SK-N-MC (cell line): Measurements from ENCODE around the gene TTC21B.
A peak's percentile ranks its signal among the peaks of the same experiment; 100 is the strongest.

Experiments
- DNase-seq: peaks from one replicate; pipeline ENCODE4 v3.0.0-alpha.2; 2011; ENCODE audit warnings: low read depth, low spot score
- H3K27ac ChIP-seq: fragments of 200-600 bp; sonication (generic); 2 replicates; pipeline ENCODE4 v1.5.1; 2016; ENCODE audit warnings: mixed run types
- H3K36me3 ChIP-seq: fragments of 200-600 bp; sonication (generic); 2 replicates; pipeline ENCODE4 v1.6.1; 2017; ENCODE audit warnings: antibody characterized with exemption, low read length, mixed read lengths; ENCODE audit not compliant: insufficient read depth
- H3K4me3 ChIP-seq: fragments of 200-600 bp; sonication (generic); 2 replicates; pipeline ENCODE4 v1.5.1; 2016
- H3K9ac ChIP-seq: fragments of 200-600 bp; sonication (generic); 2 replicates; pipeline ENCODE4 v1.8.0; 2017; ENCODE audit warnings: mixed run types, mixed read lengths; ENCODE audit not compliant: insufficient read length
- H3K9me3 ChIP-seq: fragments of 200-600 bp; sonication (generic); 2 replicates; pipeline ENCODE4 v1.6.1; 2017; ENCODE audit warnings: low read depth, mild to moderate bottlenecking, antibody characterized with exemption, low read length, moderate library complexity, mixed read lengths
- EZH2 ChIP-seq: fragments of 200-600 bp; sonication (generic); IDR thresholded peaks from one replicate; pipeline ENCODE4 v1.6.1; 2017; ENCODE audit warnings: antibody characterized with exemption
- FOXP2 ChIP-seq: optimal IDR thresholded peaks from 2 replicates; pipeline ENCODE3; 2011; ENCODE audit warnings: mild to moderate bottlenecking, moderate library complexity; ENCODE audit not compliant: insufficient read depth; ENCODE audit errors: extremely low read length, control extremely low read depth
- POLR2AphosphoS5 ChIP-seq: IDR thresholded peaks from 2 replicates; pipeline ENCODE4 v1.6.1; 2012; ENCODE audit warnings: mild to moderate bottlenecking, low read depth, low read length, borderline replicate concordance

The TTC21B gene

DNA sequence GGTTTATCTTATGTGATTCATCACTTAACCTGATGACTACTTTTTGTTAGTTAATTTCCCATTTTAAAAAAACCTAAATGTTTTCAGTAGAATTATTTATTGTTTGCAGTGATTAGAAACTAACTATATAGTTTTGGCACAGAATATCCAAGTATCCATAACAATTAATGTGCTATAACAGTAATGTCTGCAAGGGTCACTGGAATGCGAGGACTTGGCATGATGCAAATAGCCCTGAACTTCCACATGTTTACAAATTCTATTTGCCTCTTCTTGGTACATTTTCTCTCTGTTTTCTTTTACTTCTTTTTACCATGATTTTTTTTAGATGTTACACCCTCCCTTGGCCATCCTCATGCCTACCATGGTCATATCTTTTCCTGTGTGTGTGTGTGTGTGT lies 110.2 kb downstream of the TTC21B start:
- no peak overlapping the region for H3K4me3 ChIP-seq
- no peaks in the 10 kb centered on the region for H3K36me3 ChIP-seq
- H3K9ac ChIP-seq = no peak overlapping the region
- H3K27ac ChIP-seq = no peak overlapping the region
- H3K9me3 ChIP-seq = no peaks in the 10 kb centered on the region
- DNase-seq = no peak
- no peak for TF ChIP-seq POLR2AphosphoS5
- no peak for TF ChIP-seq EZH2
- no peak for TF ChIP-seq FOXP2

DNA sequence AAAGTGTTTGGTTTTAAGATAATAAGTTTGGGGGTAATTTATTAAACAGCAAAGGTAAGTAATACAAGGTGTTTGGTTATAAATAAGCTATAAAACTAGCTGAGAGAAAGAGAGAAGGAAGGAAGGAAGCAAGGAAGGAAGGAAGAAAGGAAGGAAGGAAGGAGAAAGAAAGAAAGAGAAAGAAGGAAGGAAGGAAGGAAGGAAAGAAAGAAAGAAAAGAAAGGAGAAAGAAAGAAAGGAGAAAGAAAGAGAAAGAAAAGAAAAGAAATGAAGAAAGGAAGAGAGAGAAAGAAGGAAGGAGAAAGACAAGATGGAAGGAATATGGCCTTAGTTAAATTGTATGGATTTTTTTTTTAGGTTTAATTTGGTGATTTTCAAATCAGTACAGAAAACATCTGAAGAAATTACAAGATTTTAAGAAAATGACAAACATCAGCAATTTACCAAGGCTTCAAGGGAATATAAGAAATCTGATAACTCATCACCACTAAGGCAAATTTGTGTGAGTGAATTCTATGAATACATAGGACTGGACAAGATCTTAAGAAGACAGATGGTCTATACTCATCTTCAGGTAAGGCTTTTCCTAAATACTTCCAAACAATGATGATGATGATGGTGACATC lies 113.1 kb downstream of the TTC21B start:
- Histone ChIP-seq H3K4me3 (no peak overlapping the region), H3K36me3 (no peaks in the 10 kb centered on the region), H3K27ac (no peak overlapping the region), H3K9ac (no peak overlapping the region), H3K9me3 (no peaks in the 10 kb centered on the region)
- DNase-seq = no peak
- no peak for TF ChIP-seq EZH2
- TF ChIP-seq POLR2AphosphoS5 = no peak
- no peak for TF ChIP-seq FOXP2

DNA sequence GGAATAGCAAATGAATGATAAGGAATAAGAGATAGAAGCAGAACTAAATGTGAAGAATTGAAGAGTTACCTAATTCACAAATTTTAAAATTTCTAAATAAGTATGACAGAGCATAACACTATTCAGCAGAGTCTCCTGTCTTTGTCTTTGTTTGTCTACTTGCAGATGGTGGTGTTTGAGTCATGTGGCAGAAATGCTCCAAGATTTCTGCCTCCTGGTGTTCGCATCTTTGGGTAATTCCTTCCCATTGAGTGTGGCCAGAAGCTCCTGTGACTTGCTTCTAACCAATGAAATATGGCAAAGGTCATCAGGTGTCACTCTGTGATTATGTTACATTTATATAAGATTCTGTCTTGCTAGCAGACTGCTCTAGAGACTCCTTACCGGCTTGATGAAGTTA lies 114.0 kb downstream of the TTC21B start:
- no peaks in the 10 kb centered on the region for H3K9me3 ChIP-seq
- TF ChIP-seq EZH2 (no peak), FOXP2 (no peak), POLR2AphosphoS5 (no peak)
- H3K9ac ChIP-seq = no peak overlapping the region
- DNase-seq = no peak
- H3K27ac ChIP-seq = no peak overlapping the region
- no peaks in the 10 kb centered on the region for H3K36me3 ChIP-seq
- H3K4me3 ChIP-seq = no peak overlapping the region

DNA sequence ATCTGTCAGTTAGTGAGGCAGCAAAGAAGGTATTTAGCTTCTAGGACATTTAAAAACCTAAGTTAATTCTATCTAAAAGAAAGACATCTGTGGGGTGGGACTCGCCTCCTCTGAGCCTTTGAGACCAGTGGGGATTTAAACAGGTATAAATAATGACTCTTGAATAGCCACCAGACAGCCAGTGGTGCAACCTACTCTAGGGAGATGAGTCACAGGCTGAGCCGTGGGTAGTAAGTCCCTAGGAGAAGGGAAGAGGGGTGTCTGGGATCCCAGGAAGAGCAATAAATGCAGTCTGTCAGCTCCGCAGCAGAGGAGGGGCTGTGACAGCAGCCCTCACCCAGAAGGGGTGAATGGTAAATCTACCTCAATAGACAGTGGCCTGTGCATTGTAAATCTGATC lies 116.5 kb downstream of the TTC21B start:
- no peak overlapping the region for H3K9ac ChIP-seq
- H3K36me3 ChIP-seq = no peaks in the 10 kb centered on the region
- H3K4me3 ChIP-seq = no peak overlapping the region
- no peaks in the 10 kb centered on the region for H3K9me3 ChIP-seq
- H3K27ac ChIP-seq = no peak overlapping the region
- TF ChIP-seq FOXP2 (no peak), POLR2AphosphoS5 (no peak), EZH2 (no peak)
- DNase-seq = no peak

DNA sequence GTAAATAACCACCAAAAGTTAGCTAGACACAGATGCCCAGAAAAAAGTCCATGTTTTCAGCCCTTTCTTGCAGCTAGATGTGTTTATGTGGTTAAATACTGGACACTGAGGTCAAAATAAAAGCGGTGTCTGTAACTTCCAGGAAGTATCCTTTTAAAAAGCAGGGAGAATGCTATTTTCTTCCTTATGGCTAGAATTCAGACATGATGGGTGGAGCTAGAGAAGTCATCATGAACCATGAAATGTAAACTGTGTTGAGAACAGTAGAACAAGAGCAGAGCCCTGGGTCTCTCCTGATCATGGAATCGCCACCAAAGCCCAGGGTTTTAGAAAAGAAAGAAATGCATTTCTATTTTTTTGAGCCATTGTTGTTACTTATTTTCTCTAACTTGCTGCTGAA lies 118.2 kb downstream of the TTC21B start:
- TF ChIP-seq EZH2 = no peak
- TF ChIP-seq POLR2AphosphoS5 = no peak
- no peak for TF ChIP-seq FOXP2

DNA sequence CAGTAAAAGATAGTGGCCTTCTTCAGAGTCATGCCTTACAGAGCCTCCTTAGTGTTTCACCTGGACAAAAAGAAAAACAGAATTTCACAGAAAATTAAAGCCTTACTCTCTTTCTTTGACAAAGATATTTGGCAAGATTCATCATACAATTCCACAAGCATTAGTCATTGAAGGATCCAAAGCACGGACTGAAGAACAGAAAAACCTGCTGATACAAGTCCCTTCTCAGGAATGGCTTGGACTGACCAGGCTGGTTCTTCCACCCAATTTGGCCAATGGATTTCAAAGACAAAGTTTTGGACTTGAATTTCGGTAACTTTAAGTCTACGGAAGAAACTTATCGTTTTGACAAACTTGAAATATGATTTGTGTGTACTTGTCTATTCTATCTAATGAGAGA lies 120.4 kb downstream of the TTC21B start:
- DNase-seq = no peak
- no peak overlapping the region for H3K27ac ChIP-seq

More for the DNA sequence above, 118.2 kb downstream of the TTC21B start:
- H3K4me3 ChIP-seq = no peak overlapping the region
- no peaks in the 10 kb centered on the region for H3K36me3 ChIP-seq
- no peaks in the 10 kb centered on the region for H3K9me3 ChIP-seq
- no peak for DNase-seq
- H3K27ac ChIP-seq = no peak overlapping the region
- H3K9ac ChIP-seq = no peak overlapping the region

DNA sequence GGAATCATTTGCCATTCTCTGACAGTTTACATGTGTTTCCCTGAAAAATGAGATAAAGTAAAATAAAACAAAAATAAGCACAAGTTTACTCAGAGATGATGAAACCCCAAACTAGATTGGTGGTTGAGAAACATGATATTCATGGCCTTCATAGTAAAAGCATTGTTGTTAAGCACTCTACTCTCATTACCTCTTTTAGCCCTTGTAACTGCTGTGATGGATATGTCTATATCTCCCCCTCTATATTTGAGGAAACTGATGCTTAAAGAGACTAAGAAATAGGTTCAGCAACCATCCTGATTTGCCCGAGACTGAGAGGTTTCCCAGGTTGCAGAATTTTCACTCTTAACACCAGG lies 125.7 kb downstream of the TTC21B start:
- no peak for DNase-seq
- no peak overlapping the region for H3K4me3 ChIP-seq
- no peak overlapping the region for H3K27ac ChIP-seq
- H3K9ac ChIP-seq = no peak overlapping the region
- TF ChIP-seq FOXP2 (no peak), POLR2AphosphoS5 (no peak), EZH2 (no peak)
- H3K36me3 ChIP-seq = no peaks in the 10 kb centered on the region
- H3K9me3 ChIP-seq = no peaks in the 10 kb centered on the region

More for the DNA sequence above, 120.4 kb downstream of the TTC21B start:
- Histone ChIP-seq H3K4me3 (no peak overlapping the region), H3K9me3 (no peaks in the 10 kb centered on the region), H3K9ac (no peak overlapping the region), H3K36me3 (no peaks in the 10 kb centered on the region)
- TF ChIP-seq POLR2AphosphoS5 = no peak
- no peak for TF ChIP-seq FOXP2
- no peak for TF ChIP-seq EZH2

DNA sequence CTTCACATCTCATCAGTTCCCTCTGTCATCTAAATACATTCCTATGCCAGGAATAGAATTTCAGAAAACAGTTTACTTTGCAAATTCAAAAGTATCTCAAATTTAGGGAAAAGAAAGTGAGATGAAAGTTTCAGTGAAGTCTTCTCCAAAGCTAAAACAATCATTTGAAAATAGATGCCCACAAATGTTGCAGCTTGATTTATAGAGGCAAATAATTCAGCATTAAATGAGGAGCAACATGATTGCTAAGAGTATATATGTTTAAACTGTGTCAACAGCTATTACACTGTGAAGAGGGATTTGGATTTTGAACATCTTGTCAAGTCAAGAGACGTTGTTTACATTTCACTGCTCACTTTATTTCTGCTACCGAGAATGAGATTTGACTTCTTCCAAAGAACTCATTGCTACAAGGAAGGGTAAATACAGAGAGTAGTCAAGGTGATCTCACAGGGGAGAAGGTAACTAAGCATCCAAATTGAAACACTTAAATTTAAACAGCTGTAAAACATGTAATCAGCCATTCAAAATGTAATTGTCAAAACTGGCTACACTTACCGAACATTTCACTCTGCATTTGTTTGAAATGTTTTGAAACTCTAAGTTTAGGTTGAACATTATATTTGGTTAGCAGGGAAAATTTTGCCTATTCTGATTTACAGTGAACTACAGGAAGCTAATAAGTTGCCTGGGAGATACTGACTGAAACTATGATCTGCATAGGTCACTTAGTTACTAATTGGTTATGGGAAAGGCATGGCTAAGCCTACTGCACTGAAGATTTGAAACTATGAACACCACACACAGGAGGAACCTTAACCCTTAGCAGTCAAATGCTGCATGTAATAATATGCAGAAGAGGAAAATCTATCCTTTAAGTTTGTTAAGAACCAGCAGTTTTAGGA lies 126.3 kb downstream of the TTC21B start:
- H3K9ac ChIP-seq = no peak overlapping the region
- no peaks in the 10 kb centered on the region for H3K36me3 ChIP-seq
- no peaks in the 10 kb centered on the region for H3K9me3 ChIP-seq
- TF ChIP-seq POLR2AphosphoS5 (no peak), FOXP2 (no peak), EZH2 (no peak)
- H3K27ac ChIP-seq = no peak overlapping the region
- no peak for DNase-seq
- H3K4me3 ChIP-seq = no peak overlapping the region

DNA sequence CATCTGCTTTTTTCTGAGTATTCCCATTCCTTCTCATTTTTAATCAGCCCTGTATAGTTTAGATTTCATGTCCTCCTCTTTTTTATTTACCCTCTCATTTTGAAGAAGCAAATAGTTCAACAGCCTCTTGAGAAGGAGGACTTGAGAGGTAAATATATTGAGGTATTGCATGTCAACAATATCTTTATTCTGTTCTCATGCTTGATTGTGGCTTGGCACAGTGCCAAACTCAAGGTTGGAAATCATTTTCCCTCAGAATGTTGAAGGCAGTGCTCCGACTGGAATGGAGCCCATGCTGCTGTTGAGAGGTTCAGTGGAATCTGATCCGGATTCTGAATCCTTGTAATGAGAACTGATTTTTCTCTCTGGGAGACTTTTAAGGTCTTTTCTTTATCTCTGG lies 128.5 kb downstream of the TTC21B start:
- TF ChIP-seq FOXP2 = no peak
- peak; percentile 24; the same call in 1 of the 2 replicates for TF ChIP-seq POLR2AphosphoS5
- Histone ChIP-seq H3K4me3 (peak overlapping the region; percentile 39; the same call in 1 of the 2 replicates), H3K9me3 (no peaks in the 10 kb centered on the region), H3K9ac (no peak overlapping the region), H3K36me3 (no peaks in the 10 kb centered on the region), H3K27ac (no peak overlapping the region)
- peak; percentile 37 for DNase-seq
